ENCODE measurements around the gene LIMD2.

The LIMD2 gene

DNA sequence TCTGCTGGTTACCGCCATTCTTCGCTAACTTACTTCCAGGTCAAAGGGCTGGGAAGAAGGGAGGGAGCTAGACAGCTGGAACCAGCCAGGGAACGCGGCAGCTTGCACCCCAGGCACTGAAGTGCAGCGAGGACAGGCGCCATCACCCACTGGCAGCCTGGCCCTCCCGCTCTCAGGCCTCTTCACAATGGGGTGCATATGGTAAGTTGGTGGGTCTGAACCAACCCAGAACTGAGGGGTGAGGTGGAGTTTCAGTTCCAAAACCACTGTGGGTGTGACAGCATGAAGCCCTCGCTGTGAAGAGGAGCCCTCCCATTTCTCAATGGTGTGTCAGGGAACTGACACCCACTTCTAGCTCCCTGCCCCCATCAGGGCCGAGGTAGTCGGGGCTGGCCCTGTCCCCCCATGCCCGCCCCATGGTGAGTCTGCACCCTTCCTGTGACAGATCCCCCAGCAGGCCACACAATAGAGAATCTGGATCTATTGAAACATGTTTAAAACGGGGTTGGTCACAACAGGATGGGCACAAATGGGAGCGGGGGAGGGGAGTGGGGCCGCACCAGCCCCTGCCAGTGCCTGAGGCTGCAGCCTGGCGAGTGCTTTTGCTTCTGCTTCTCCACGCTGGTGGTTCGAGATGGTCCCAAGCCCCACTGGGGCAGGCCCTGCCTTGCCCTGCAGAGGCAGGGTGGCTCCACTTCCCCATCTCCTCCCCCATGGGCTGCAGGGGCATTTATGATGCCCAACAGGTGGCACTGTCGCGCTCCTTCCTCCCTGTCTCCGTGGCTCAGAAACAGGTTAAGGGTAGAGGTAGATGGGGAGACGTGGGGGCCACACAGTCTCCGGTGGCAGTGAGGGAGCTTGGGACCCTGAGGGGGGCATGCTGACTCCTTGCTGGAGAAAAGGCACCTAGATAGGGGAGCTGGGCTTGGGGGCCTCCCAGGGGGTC lies 2.3 kb downstream of the LIMD2 start:
- peak; percentile 75 for DNase-seq (ENCODE audit: low spot score)
- TF ChIP-seq, protein P1, sequence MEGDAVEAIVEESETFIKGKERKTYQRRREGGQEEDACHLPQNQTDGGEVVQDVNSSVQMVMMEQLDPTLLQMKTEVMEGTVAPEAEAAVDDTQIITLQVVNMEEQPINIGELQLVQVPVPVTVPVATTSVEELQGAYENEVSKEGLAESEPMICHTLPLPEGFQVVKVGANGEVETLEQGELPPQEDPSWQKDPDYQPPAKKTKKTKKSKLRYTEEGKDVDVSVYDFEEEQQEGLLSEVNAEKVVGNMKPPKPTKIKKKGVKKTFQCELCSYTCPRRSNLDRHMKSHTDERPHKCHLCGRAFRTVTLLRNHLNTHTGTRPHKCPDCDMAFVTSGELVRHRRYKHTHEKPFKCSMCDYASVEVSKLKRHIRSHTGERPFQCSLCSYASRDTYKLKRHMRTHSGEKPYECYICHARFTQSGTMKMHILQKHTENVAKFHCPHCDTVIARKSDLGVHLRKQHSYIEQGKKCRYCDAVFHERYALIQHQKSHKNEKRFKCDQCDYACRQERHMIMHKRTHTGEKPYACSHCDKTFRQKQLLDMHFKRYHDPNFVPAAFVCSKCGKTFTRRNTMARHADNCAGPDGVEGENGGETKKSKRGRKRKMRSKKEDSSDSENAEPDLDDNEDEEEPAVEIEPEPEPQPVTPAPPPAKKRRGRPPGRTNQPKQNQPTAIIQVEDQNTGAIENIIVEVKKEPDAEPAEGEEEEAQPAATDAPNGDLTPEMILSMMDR (IDR thresholded peaks at IDR 0.05; ENCODE audit: borderline replicate concordance, control extremely low read depth, extremely low read depth, insufficient read depth, missing control alignments), result peak; percentile 69
- in situ Hi-C loops (cut with MboI; ENCODE audit: low sequenced_read_pairs, unreplicated experiment), result no loop called here

DNA sequence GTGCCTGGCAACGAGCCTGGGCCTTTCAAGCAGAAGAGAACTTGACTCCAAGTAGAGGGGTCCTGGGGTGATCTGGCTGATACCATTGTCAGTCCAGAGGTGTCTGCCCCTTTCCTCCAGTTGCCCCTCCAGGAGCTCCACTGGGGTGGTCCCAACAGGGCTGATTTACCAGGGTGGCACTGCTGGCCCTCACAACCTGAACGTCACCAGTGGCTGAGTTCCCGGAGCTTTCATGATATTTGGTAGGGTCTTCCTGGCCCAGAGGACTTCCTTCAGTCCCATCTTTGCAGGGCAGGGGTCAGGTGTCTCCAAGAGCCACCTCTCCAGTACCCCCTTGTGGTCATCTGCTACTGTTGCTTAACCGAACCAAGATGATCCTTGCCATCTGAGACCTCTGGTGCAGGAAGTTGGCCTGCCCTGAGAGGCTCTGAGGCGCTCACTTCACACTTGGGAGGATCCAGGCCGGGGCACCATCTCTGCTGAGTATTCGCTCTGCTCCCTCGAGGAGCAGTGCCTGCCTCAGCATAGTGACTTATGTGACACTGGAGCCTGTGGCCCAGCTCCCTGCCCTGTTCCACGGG lies 3.5 kb downstream of the LIMD2 start:
- in situ Hi-C loops (cut with MboI; ENCODE audit: low sequenced_read_pairs, unreplicated experiment), result no loop called here
- TF ChIP-seq, protein P1 (IDR thresholded peaks at IDR 0.05; ENCODE audit: borderline replicate concordance, control extremely low read depth, extremely low read depth, insufficient read depth, missing control alignments), result peak; percentile 15
- DNase-seq (ENCODE audit: low spot score), result peak; percentile 66

DNA sequence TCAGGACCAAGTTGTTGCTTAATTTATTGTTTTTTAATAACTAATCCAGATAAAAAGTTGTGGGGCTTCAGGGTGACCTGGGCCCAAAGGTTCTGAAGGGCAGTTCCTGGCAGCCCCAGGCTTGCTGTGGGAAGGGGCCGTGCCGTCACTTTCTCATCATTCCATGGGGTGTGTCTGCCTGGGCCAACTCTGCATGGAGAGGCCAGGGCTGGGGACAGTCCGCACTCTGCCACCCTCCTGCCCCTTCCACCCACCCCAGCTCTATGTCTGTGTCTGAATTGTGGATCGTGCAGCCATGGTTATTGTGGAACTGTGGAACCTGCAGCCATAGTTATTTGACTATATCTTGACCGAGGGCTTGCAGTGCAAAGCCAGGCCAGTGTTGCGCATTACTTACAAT lies 4.0 kb downstream of the LIMD2 start:
- TF ChIP-seq, protein P1 (IDR thresholded peaks at IDR 0.05; ENCODE audit: borderline replicate concordance, control extremely low read depth, extremely low read depth, insufficient read depth, missing control alignments), result no peak
- DNase-seq (ENCODE audit: low spot score), result no peak
- in situ Hi-C loops (cut with MboI; ENCODE audit: low sequenced_read_pairs, unreplicated experiment), result no loop called here

DNA sequence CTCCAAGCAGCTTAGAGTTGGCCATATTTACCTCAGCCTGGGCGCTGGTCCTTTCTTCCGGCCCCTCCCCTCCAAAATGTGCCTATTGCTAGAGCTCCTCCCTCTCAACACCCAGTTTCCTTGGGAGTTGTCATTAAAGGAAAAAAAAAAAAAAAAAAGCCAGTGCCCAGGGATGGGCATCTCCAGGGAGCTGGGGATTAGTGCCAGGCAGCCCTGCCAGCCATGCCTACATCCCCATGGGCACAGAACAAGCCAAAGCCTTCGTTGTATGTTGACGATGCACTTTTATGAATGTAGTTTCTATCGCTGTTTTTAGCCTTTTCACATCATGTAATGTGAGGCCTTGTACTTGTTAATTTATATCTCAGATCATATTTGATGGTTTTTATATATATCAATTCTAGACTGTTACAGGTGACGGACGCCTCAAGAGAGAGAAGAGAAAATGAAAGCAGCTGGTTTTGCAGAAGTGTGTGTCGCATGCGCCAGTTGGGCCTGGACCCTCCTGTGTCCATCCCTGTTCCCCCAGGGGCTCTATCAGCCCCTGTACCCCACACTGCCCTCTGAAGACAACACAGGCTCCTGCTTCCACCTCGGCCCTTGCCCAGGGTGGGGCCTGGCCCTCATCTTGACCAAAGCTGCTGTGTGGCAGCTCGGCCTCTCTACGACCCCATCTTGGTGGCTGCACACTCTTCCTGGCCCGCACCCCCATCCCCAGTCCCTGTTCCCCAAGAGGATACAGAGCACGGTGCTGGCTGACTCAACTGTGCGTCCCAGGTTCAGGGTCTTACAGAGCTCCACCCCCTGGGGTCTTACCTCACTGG lies 4.8 kb downstream of the LIMD2 start:
- in situ Hi-C loops (cut with MboI; ENCODE audit: low sequenced_read_pairs, unreplicated experiment), result no loop called here
- TF ChIP-seq, protein P1 (IDR thresholded peaks at IDR 0.05; ENCODE audit: borderline replicate concordance, control extremely low read depth, extremely low read depth, insufficient read depth, missing control alignments), result no peak
- DNase-seq (ENCODE audit: low spot score), result no peak

DNA sequence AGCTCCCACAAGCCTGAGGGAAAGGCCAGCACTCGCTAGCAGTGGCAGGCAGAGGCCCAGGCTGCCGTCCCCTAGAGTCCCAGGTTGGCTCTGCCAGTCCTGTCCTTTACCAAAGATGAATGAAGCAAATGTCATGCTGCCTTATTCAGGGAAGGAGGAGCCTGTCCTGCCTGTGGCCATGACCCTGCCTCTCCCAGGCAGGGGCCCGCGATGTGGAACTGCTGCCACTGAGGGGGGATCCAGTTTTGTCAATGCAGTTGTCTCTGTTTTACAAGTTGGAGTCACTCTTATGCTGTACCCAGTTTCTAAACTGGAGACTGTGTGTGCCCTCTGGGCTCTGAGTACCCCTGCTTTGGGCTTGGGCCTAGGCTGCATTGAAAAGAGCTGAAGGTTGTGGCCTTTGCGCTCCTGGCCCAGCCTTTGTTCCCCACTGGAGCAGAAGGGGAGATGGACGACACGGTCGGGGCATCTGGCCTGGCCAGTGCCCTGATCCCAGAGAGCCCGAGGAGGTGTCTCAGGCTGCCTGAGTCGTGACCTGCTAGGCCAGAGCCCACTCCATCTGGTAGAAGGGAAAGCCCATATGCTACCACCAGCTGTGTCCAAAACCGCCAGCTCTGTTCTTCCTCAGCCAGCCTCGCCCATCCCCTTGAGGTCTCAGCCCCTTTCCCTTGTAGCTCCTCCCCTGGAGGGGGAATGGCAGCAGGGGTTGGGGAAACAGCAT lies 5.5 kb downstream of the LIMD2 start:
- TF ChIP-seq, protein P1 (IDR thresholded peaks at IDR 0.05; ENCODE audit: borderline replicate concordance, control extremely low read depth, extremely low read depth, insufficient read depth, missing control alignments), result no peak
- DNase-seq (ENCODE audit: low spot score), result no peak
- in situ Hi-C loops (cut with MboI; ENCODE audit: low sequenced_read_pairs, unreplicated experiment), result no loop called here
